Fibroblast of skin of right quadriceps (primary cell): ENCODE measurements around the gene HOXC10.
A peak's percentile ranks its signal among the peaks of the same experiment; 100 is the strongest.

ENCODE experiments used
- DNase-seq: peaks from one replicate; pipeline ENCODE4 v3.0.0-alpha.2; 2013

Gene HOXC10

GRCh38 chr12:53977596-53978445 is 7.1 kb upstream of the HOXC10 start:
- DNase-seq, result no peak

GRCh38 chr12:53978477-53979356 is 6.2 kb upstream of the HOXC10 start:
- DNase-seq, result peak; percentile 81

- no peak for DNase-seq
These were observed 4.7 kb upstream of the HOXC10 start for GRCh38 chr12:53980104-53980801.

- no peak for DNase-seq
These were observed 4.0 kb upstream of the HOXC10 start for GRCh38 chr12:53980802-53981496.

GRCh38 chr12:53981634-53982565 is 3.0 kb upstream of the HOXC10 start:
- peak; percentile 81 for DNase-seq

GRCh38 chr12:53982648-53983567 is 2.0 kb upstream of the HOXC10 start:
- DNase-seq, result no peak

- DNase-seq, result no peak
These were observed 1.4 kb upstream of the HOXC10 start for GRCh38 chr12:53983568-53983949.

GRCh38 chr12:53983950-53984572 is 885 bp upstream of the HOXC10 start:
- peak; percentile 60 for DNase-seq

GRCh38 chr12:53985692-53985993 is 697 bp downstream of the HOXC10 start:
- DNase-seq, result no peak

GRCh38 chr12:53985994-53986685 is 1.2 kb downstream of the HOXC10 start:
- DNase-seq, result no peak

GRCh38 chr12:53986686-53987483 is 1.9 kb downstream of the HOXC10 start:
- no peak for DNase-seq

- no peak for DNase-seq
These were observed 2.9 kb downstream of the HOXC10 start for GRCh38 chr12:53987787-53988230.

GRCh38 chr12:53988541-53989226 is 3.7 kb downstream of the HOXC10 start:
- DNase-seq, result no peak

GRCh38 chr12:53989227-53990113 is 4.5 kb downstream of the HOXC10 start:
- peak; percentile 89 for DNase-seq

GRCh38 chr12:53990311-53991076 is 5.5 kb downstream of the HOXC10 start:
- peak; percentile 87 for DNase-seq

- peak; percentile 83 for DNase-seq
These were observed 6.1 kb downstream of the HOXC10 start for GRCh38 chr12:53991077-53991460.
